Activated naive CD8-positive, alpha-beta T cell treated with anti-CD3 and anti-CD28 coated beads, Interleukin-2, amount 50 U/mL, for 24 hours (primary cell): Measurements from ENCODE around the gene CDCA5.

Experiments used
- ATAC-seq: fragments of 150-1000 bp; cut with Tn5 transposase; one replicate; pipeline ENCODE4 v1.10.0; 2021
- DNase-seq: peaks from one replicate; pipeline ENCODE4 v3.0.0; 2021
- H3K27ac Mint-ChIP-seq: one replicate; pipeline ENCODE4 v1.8.0; 2021; ENCODE audit warnings: mild to moderate bottlenecking, mixed read lengths
- H3K27me3 Mint-ChIP-seq: one replicate; pipeline ENCODE4 v1.8.0; 2021; ENCODE audit warnings: mixed read lengths
- H3K36me3 Mint-ChIP-seq: one replicate; pipeline ENCODE4 v1.8.0; 2021; ENCODE audit warnings: low read depth, mixed read lengths
- H3K4me1 Mint-ChIP-seq: one replicate; pipeline ENCODE4 v1.8.0; 2021; ENCODE audit warnings: mixed read lengths
- H3K4me3 Mint-ChIP-seq: one replicate; pipeline ENCODE4 v1.8.0; 2021; ENCODE audit warnings: mild to moderate bottlenecking, moderate library complexity, mixed read lengths
- H3K9me3 Mint-ChIP-seq: one replicate; pipeline ENCODE4 v1.8.0; 2021; ENCODE audit warnings: mixed read lengths

CDCA5 gene

GRCh38 chr11:65036931-65037330 is 46.9 kb downstream of the CDCA5 start:
- Mint-ChIP-seq H3K27me3 (no peaks in the 10 kb centered on the region), H3K27ac (no peak overlapping the region), H3K4me1 (peaks cover 6% of the 10 kb centered on the region), H3K4me3 (no peak overlapping the region), H3K36me3 (no peaks in the 10 kb centered on the region), H3K9me3 (no peaks in the 10 kb centered on the region)
- DNase-seq, result no peak
- no peak for ATAC-seq

- no peak for ATAC-seq
- Mint-ChIP-seq H3K9me3 (no peaks in the 10 kb centered on the region), H3K36me3 (no peaks in the 10 kb centered on the region), H3K4me3 (no peak overlapping the region), H3K27ac (no peak overlapping the region), H3K4me1 (peaks cover 2% of the 10 kb centered on the region), H3K27me3 (no peaks in the 10 kb centered on the region)
- DNase-seq, result no peak
Observed at GRCh38 chr11:65035579-65035978, 48.3 kb downstream of the CDCA5 start.

GRCh38 chr11:65034423-65034822 is 49.4 kb downstream of the CDCA5 start:
- Mint-ChIP-seq H3K4me1 (no peaks in the 10 kb centered on the region), H3K27me3 (no peaks in the 10 kb centered on the region), H3K9me3 (no peaks in the 10 kb centered on the region), H3K4me3 (no peak overlapping the region), H3K36me3 (no peaks in the 10 kb centered on the region), H3K27ac (no peak overlapping the region)
- DNase-seq, result no peak
- no peak for ATAC-seq

DNA sequence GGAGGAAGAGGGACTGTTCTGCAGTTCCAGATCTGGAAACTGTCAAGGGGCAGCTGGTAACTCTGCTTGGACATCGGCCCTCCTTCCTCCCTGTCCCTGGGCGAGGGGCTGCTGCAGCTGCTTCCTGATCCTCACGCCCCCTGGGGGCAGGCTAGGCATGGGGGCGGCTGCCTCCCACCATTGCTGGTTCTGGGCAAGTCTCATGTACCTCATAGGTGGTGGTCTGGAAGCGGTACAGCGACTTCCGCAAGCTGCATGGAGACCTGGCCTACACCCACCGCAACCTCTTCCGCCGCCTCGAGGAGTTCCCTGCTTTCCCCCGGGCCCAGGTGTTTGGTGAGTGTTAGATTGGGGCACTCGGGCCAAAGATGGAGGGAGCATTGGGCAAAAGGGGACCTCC is 51.6 kb downstream of the CDCA5 start:
- H3K27me3 Mint-ChIP-seq, result no peaks in the 10 kb centered on the region
- H3K27ac Mint-ChIP-seq, result no peak overlapping the region
- no peaks in the 10 kb centered on the region for H3K36me3 Mint-ChIP-seq
- H3K4me1 Mint-ChIP-seq, result peaks cover 10% of the 10 kb centered on the region
- H3K4me3 Mint-ChIP-seq, result no peak overlapping the region
- H3K9me3 Mint-ChIP-seq, result no peaks in the 10 kb centered on the region
- ATAC-seq, result no peak
- DNase-seq, result no peak
